Measurements from ENCODE around the gene PDZD8. TPM values are rescaled to one million over a fixed set of nuclear protein-coding genes. Genes with fewer than 3 reads are reported as not detected.

Gene PDZD8
- total RNA-seq, 2 donors from 2014 or later = 22.7 to 38.7 TPM

DNA sequence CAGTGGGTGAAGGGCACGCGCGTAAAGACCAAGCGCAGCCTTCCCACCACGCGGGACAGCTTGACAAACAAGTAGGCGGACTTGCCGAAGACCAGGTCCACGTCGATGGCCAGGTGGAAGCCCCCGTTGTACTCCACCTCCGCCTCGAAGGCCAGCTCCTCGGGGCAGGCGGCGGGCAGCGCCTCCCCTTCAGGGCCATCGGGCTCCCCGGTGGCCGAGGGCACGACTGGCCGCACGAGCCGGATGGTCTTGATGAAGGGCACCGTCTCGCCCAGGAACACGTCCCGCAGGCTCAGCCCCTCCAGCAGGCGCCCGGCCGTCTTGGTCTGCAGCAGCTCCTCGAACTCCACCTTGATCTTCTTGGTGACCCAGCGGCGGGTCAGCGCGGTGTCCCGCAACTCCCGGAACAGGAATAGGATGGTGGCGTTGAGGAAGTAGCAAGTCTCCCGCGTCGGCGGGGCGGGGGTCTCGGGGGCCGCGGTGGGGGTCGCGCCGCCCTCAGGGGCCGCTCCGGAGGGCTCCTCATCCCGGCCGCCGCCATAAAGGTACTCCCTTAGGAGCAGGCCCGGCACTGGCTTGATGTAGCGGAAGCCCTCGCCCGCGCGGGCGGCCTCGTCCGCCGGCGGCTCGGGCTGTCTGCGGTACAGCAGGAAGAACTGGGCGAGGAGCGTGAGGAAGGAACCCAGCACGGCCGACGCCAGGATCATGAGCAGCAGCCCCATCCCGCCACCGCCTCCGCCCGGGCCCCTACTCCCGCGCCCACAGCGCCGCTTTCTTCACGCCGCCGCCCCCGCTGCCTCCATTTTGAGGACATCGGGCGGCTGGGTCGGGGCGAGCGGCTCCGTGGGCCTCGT lies 507 bp downstream of the PDZD8 start:
- under 1% methylated on average over 89 of the region's 92 CpGs for WGBS

DNA sequence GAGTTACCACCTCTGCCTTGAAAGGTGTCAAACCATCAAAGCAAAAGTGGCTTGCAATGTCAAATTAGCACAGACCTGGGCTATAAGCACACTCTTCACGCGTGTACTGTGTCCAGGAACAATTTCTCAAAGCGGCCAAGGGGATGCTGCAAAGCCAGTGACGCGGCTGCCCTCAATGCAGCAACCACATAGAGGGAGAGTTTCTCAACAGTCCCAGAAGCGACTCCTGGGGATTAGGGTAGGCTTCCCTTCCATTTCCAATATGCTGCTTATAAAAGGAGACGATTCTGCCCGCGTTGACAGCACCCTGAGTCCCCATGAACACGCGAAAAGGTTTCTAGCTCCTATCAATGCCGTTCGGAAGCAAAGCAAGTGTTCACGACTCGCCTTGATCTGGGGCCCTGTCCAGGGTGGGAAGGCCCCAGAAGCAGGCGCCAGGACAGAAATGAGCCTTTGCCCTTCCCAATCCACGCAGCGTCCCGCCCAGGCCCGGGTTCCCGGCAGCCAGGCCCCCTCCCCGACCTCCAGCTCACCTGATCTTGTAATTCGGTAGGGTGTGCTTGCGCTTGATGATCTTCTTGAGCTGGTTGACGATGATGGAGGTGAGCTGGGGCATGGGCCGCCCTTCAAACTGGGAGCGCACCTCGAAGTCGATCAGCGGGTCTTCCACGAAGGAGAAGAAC lies 1.3 kb downstream of the PDZD8 start:
- H3K4me3 ChIP-seq = peak overlapping the region; percentile 82 to 84
- no peaks in the 10 kb centered on the region for H3K27me3 ChIP-seq (replicated peaks; ENCODE audit: insufficient read depth)
- peak overlapping the region; percentile 91 to 95 for H3K27ac ChIP-seq
- 2% methylated on average over 31 of the region's 31 CpGs for WGBS
- no peaks in the 10 kb centered on the region for H3K9me3 ChIP-seq
- TF ChIP-seq POLR2AphosphoS5 (IDR thresholded peaks at IDR 0.05) (no peak), POLR2A (IDR thresholded peaks at IDR 0.05) (no peak)
- TF ChIP-seq, protein P1, sequence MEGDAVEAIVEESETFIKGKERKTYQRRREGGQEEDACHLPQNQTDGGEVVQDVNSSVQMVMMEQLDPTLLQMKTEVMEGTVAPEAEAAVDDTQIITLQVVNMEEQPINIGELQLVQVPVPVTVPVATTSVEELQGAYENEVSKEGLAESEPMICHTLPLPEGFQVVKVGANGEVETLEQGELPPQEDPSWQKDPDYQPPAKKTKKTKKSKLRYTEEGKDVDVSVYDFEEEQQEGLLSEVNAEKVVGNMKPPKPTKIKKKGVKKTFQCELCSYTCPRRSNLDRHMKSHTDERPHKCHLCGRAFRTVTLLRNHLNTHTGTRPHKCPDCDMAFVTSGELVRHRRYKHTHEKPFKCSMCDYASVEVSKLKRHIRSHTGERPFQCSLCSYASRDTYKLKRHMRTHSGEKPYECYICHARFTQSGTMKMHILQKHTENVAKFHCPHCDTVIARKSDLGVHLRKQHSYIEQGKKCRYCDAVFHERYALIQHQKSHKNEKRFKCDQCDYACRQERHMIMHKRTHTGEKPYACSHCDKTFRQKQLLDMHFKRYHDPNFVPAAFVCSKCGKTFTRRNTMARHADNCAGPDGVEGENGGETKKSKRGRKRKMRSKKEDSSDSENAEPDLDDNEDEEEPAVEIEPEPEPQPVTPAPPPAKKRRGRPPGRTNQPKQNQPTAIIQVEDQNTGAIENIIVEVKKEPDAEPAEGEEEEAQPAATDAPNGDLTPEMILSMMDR (IDR thresholded peaks at IDR 0.05) = no peak
- peak; percentile 25 for DNase-seq (ENCODE audit: low spot score)
- no peaks in the 10 kb centered on the region for H3K4me1 ChIP-seq (replicated peaks)
- intact Hi-C loops (cut with DNase I) = no loop called here
- H3K36me3 ChIP-seq = no peaks in the 10 kb centered on the region

More for the DNA sequence above, 507 bp downstream of the PDZD8 start:
- peak; percentile 27 for DNase-seq (ENCODE audit: low spot score)
- TF ChIP-seq, protein P1 (IDR thresholded peaks at IDR 0.05) = no peak
- TF ChIP-seq POLR2AphosphoS5 (IDR thresholded peaks at IDR 0.05) = no peak
- TF ChIP-seq POLR2A (IDR thresholded peaks at IDR 0.05) = no peak
- intact Hi-C loops (cut with DNase I) = no loop called here
- no peaks in the 10 kb centered on the region for H3K9me3 ChIP-seq
- peak overlapping the region; percentile 82 to 84 for H3K4me3 ChIP-seq
- H3K27me3 ChIP-seq (replicated peaks; ENCODE audit: insufficient read depth) = no peaks in the 10 kb centered on the region
- peak overlapping the region; percentile 91 to 95 for H3K27ac ChIP-seq
- no peaks in the 10 kb centered on the region for H3K4me1 ChIP-seq (replicated peaks)
- H3K36me3 ChIP-seq = no peaks in the 10 kb centered on the region

DNA sequence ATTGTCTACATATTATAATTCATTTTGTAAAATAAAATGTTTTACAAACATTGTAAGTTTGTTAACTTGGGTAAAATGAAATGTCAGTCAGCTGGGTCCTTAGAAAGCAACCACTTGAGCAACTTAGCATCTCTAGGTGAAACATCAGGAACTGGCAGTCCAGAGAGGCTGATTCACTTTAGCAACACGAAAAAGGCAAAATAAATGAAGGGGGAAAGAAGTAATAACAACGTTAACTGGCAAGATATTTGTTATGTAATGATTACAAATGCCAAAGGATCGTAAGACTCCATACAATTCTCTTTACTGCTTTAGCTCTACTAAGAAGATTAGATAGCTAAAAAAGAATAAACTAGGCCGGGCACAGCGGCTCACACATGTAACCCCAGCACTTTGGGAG lies 5.0 kb downstream of the PDZD8 start:
- Histone ChIP-seq H3K27ac (no peak overlapping the region), H3K4me3 (no peak overlapping the region), H3K27me3 (replicated peaks; ENCODE audit: insufficient read depth) (no peaks in the 10 kb centered on the region), H3K36me3 (no peaks in the 10 kb centered on the region), H3K9me3 (no peaks in the 10 kb centered on the region), H3K4me1 (replicated peaks) (peaks cover 8% of the 10 kb centered on the region)
- whole genome bisulfite sequencing = 60% methylated on average over 5 of the region's 5 CpGs
- TF ChIP-seq POLR2A (IDR thresholded peaks at IDR 0.05) = no peak
- TF ChIP-seq, protein P1 (IDR thresholded peaks at IDR 0.05) = no peak
- TF ChIP-seq POLR2AphosphoS5 (IDR thresholded peaks at IDR 0.05) = no peak
- intact Hi-C loops (cut with DNase I) = no loop called here
- no peak for DNase-seq (ENCODE audit: low spot score)

DNA sequence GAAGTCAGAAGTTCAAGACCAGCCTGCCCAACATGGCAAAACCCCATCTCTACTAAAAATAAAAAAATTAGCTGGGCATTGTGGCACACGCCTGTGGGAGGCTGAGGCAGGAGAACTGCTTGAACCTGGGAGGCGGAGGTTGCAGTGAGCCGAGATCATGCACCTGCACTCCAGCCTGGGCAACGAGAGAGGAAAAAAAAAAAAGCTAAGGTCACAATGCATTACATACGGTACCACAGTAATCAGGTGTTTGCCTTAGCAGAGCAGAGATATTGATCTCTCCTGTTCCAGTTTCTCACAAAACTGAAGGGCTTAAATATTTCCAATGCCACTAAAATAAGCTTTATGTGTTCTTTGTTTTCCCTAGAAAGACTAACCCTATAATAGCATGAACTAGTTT lies 7.5 kb downstream of the PDZD8 start:
- intact Hi-C loops (cut with DNase I) = no loop called here
- H3K36me3 ChIP-seq = no peaks in the 10 kb centered on the region
- H3K27ac ChIP-seq = no peak overlapping the region
- WGBS = 82% methylated on average over 5 of the region's 5 CpGs
- H3K27me3 ChIP-seq (replicated peaks; ENCODE audit: insufficient read depth) = no peaks in the 10 kb centered on the region
- peaks cover 8% of the 10 kb centered on the region for H3K4me1 ChIP-seq (replicated peaks)
- no peaks in the 10 kb centered on the region for H3K9me3 ChIP-seq
- H3K4me3 ChIP-seq = no peak overlapping the region
- TF ChIP-seq POLR2A (IDR thresholded peaks at IDR 0.05) = no peak
- TF ChIP-seq POLR2AphosphoS5 (IDR thresholded peaks at IDR 0.05) = no peak
- TF ChIP-seq, protein P1 (IDR thresholded peaks at IDR 0.05) = no peak
- no peak for DNase-seq (ENCODE audit: low spot score)

Measured in prostate gland (tissue), 2 donors.